Amniotic stem cell (primary cell): ENCODE data around the gene NOL6.
"Not testable (repeated sequence)": the region's sequence is repeated elsewhere in the genome, so short reads cannot be mapped to it uniquely, and the experiment has no call there.

Experiments used
- DNase-seq: peaks from one replicate; lab custom pipeline; 2025; lab: John Stamatoyannopoulos, UW

The NOL6 gene

DNA sequence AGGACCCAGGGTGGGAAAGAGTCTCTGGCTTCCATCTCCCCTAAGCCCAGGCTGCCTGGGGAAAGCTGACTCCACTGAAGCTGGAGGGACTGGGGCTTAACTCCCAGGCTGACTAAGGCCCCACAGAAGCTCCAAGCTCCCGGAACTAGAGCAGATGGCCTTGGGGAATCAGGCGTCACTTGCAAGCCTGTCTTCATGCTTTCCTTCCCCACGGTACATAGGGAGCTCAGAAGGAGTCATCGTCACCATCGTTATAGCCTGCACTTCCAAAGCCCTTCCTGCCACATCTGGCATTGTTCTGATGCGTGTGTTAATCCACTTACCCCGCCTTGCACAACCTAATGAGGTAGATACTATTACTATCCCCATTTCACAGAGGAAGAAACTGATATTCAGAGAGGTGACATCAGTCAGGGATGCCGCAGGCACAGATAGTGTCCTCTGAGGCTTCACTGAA, 37.9 kb downstream of the NOL6 start:
- DNase-seq = no peak

DNA sequence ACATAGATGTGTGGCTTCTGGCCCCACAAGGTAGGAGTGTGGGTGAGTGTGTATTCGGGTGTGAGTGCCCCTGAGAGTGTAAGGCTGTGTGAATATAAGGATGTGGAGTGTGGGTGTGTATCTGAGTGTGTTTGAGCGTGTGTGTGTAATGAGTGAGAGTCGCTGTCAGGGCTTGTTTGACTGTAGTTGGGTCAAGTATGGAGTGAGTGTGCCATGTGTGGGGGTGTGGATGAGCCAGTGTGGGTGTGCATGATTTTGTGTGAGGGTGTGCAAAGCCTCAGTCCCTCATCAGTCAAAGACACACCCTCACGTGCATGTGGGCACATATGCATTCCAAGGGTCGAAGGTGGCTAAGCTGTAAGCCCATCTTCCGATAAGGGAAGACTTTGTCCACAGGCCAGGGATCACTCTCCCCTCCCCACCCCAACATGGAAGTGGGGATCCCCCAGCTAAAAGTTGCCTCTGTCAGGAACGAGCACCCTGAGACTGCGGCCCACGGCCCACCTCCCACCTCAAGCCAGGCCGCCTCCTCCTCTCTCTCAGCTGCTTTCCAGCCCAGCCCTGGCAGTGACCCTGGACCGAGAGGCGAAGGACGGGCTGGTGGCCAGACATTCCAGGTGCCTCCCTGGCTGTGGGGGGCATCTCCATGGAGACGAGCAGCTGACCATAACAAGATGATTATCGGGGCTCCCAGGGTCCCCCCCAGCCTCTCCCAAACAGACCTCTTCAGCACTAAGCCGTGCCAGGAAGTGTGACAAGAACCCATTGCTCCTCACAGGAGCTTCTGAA, 39.2 kb downstream of the NOL6 start:
- no peak for DNase-seq

DNA sequence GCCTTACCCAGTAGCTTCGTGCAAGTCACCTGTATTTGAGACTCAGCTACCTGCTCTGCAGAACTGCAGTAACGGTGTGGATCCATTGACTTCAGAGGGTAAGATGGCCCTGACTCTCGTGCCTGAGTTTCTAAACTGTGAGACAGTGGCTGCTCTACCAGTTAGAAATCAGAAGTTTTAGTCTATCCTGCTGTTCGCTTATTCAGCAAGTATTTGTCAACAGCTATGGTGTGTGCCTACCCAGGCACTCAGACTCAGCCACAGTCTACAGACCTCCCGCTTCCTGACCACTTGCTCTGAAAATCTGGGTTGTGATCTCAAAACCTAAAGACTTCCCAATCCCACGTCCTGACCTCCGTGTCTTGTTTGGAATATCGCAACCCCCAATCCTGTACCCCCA, 39.9 kb downstream of the NOL6 start:
- DNase-seq = no peak

DNA sequence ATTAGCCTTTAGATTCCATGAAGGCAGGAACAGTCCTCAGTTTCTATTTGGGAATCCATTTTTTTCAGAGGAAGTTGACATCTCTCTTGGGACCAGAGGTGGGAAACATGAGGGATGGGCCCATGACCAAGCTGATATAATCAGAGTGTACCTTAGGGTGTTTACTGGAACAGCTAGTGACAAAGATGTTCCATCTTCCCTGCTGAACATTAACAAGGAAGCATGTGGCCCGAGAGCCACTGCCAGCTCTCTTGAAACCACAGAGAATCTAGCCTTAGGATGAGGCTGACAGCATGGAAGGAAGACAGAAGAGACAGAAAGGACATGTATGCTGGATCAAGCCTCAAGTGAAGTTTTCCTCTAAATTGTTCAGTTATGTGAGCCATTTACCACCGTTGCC, 42.3 kb downstream of the NOL6 start:
- DNase-seq = no peak

DNA sequence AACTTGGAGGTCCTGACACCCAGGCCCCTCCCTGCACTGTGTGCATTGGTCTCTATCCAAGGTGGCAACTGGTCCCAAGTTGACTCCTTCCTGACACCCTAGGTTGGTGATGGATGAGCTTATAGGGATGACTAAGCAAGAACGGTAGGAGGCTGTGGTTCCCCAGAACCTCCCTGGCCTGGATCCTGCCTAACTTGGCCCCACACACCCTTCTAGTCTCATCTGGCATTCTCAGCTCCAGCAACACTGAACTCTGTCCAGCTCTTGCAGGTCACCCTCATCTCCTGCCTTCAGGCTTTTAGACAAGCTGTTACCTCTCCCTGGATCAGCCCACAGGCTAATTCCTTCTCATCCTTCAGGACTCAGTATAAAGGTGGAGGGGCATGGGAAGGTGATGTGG, 42.8 kb downstream of the NOL6 start:
- no peak for DNase-seq

DNA sequence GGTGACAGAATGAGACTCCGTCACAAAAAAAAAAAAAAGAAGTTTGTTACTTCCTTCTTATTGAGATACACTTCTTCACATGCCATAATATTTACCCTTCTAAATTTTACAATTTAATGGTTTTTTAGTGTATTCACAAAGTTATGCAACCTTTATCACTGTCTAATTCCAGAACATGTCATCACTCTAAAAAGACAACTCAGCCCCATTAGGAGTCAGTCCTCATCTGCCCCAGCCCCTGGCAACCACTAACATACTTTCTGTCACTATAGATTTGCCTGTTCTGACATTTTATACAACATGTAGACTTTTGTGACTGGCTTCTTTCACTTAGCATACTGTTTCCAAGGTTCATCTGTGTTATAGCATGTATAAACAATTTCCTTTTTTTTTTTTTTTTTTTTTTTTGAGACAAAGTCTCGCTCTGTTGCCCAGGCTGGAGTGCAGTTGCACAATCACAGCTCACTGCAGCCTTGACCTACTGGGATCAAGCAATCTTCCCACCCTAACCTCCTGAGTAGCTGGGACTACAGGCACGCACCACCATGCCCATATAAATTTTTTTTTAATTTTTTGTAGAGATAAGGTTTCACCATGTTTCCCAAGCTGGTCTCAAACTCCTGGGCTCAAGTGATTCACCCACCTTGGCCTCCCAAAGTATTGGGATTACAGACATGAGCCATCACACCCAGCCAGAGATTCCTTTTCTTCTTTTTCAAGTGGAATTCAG, 44.3 kb downstream of the NOL6 start:
- DNase-seq = no peak

DNA sequence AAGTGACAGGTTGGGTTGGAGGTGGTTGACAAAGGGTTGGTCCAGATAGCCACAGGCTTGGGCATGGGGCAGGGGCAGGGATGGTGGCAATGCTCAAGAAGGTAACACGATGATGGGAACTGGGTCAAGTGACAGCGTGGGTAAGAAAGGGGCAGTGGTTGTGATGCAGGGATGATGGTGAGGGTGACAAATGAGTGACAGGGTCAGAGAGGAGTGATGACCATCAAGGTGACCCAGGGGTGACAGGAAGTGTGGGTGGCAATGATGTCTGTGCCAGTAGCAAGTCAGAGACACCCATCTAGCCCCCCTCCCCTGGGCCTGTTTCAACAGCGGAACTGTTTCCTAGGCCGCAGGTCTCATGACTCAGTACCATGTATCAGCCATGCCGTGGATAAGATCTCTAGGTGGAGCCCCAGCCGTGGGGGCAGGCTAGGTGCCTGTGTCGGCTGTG, 46.9 kb downstream of the NOL6 start:
- DNase-seq = no peak

DNA sequence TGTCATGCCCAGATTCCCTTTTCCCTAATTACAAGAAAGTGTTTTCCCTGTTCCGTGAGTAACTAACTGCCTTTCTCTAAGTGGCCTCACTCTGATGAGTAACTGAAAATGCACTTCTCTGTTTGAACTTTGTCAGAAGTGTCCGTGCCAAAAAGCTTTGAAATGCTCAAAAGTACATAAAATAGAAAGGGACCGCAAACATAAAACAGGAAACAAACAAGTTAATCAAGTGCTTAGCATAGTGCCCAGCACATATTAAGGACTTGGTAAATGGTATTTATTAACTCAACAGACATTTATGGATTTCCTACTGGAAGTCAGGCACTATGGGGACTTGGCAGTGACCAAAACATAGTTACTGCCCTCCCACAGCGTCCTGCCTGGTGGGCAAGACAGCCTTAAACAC, 48.6 kb downstream of the NOL6 start:
- DNase-seq = no peak

DNA sequence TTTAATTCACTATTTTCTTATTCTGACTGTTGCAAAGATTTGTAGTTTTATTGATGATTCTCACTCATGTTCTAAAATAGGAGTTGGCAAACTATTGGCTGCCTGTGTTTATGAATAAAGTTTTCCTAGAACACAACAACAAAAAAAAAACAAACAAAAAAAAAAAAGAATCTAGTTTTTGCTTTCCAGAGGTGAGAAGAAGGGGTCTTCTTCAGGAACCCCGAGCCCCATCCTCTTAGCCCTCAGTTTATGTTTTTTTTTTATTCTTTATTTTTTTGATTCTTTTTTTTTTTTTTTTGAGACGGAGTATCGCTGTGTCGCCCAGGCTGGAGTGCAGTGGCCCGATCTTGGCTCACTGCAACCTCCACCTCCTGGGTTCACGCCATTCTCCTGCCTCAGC, 49.2 kb downstream of the NOL6 start:
- DNase-seq = not testable (repeated sequence)

DNA sequence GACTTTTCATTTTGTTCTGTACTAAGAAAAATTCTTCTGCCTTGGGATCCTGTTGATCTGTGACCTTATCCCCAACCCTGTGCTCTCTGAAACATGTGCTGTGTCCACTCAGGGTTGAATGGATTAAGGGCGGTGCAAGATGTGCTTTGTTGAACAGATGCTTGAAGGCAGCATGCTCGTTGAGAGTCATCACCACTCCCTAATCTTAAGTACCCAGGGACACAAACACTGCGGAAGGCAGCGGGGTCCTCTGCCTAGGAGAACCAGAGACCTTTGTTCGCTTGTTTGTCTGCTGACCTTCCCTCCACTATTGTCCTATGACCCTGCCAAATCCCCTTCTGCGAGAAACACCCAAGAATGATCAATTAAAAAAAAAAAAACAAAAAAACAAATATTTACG, 49.7 kb downstream of the NOL6 start:
- not testable (repeated sequence) for DNase-seq

DNA sequence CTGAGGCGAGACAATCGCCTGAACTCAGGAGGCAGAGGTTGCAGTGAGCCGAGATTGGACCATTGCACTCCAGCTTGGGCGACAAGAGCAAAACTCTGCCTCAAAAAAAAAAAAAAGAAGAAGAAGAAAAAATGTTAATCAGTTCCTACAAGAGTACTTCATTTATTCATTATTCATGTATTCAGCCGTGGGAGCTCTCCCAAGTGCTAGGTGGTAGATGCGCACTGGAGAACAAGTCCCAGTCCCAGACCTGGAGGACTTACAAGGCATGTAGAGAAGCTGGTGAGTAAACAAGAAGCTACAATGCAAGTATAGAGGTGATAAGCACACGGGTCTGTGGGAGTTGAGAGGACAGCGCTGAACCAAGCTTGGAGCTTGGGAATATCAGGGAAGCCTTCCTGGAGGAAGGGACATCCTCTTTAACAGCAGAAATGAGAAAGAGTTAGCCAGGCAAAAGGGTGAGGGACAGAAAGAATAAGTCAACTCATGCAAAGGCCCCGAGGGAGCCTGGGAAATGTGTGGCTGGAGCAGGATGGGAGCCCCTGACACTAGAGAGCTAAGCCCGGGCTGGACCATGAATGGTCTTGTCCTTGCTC, 53.9 kb downstream of the NOL6 start:
- no peak for DNase-seq

DNA sequence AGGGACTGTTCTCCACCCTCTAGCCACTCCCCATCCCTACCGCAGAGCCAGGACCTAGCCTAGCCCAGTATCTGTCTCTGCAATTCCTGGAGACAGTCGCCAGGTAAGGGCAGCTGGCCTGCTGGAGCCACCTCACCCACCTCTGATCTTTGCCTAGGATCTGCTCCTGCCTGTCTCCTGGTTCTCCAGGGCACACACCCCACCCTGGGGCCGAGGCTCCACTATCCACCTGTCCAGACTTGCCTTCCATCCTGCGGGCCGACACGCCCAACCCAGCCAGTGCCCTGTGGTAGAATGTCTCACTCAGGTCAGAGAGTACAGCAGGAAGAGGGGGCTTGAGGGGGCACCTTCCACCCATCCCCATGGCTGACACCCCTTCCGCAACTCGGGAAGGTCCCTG, 55.6 kb downstream of the NOL6 start:
- DNase-seq = no peak

DNA sequence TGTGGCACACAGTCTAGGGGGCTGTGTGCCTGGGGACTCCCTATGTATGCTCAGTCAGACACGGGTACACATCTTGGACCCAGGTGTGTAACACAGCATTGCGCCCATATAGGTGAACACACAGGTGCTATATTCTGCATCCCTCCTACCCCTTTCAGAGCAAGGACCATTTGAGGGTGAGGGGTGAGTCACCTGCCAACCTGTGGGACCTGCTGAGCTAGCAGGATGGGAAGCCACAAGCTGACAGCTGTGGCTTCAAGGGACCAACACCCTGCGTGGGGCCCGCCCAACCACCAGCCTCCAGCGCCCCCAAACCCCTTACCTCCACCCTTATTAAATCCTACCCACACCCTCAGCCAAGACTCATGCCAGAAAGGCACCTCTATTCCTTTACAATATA, 56.7 kb downstream of the NOL6 start:
- DNase-seq = no peak

DNA sequence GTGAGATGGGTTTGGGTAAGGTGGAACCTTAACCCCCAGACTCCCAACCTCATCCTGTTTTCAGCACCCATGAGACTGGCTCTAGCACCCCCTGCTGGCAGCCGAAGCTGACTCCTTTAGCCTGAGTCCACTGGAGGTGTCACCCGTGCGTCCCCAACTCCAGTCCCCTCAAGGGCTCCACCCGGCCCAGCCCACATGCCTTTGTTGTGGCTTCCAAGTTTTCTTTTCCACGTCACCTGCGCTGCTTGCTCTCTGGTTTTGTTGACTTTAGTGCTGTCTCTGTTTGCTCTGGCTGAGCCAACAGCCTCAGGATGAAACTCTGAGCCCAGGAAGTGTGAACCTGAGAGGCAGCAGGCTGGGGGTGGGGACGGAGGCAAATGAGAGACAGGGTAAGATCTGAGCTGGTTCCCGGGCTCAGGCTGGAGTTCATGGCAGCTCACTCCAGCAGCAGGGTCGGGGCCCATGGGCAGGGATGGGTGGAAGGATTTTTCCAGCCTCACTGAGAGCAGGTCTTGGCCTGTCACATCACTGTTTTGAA, 58.2 kb downstream of the NOL6 start:
- DNase-seq = no peak

DNA sequence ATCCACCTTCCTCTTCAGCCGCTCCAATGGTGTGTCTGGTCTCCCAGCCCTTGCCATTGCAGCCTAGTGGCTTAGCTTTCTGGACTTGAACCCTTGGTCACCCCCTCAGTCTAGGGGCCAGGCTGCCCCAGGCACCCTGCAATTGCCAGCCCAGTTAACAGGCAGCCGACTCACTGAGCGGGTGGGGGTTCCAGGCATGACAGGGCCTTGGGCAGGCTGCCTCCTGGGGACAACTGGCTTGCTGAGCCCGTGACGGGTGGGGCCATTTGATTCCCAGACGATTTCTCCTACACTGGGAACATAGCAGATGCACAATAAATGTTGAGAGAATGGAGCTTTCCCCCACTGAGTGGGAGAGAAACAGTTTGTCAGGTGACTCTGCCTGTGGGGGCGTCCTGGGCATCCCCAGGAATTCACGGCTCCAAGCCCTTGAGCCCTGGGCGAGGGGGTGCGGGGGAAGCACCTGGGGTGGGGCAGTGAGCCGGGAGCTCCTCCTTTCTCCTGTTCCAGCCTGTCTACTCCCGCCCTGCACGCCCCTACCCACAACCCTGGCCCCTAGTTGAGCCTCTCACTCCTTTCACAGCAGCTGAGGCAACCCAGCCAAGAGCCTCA, 58.7 kb downstream of the NOL6 start:
- DNase-seq = no peak

DNA sequence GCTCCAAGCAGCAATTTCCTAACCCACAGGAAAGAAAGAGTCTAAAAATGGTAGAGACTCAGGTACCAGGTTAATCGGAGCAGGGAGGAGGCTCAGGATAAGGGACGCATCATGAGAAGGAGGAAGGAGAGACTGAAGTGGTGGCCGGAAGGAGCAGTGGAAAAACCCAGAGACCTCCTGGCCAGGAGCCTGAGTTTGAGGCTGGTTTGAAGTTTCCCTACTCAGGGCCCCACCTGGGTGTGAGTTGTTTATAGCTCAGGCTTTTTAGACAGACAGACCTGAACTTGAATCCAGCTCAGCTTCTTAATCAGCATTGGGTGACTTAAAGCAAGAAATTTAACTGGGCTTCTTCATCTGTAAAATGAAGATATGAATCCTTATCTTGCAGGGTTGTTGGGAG, 59.5 kb downstream of the NOL6 start:
- no peak for DNase-seq
